ENCODE data around the gene LAMC1.
"Not testable (repeated sequence)": the region's sequence is repeated elsewhere in the genome, so short reads cannot be mapped to it uniquely, and the experiment has no call there.

The LAMC1 gene

DNA sequence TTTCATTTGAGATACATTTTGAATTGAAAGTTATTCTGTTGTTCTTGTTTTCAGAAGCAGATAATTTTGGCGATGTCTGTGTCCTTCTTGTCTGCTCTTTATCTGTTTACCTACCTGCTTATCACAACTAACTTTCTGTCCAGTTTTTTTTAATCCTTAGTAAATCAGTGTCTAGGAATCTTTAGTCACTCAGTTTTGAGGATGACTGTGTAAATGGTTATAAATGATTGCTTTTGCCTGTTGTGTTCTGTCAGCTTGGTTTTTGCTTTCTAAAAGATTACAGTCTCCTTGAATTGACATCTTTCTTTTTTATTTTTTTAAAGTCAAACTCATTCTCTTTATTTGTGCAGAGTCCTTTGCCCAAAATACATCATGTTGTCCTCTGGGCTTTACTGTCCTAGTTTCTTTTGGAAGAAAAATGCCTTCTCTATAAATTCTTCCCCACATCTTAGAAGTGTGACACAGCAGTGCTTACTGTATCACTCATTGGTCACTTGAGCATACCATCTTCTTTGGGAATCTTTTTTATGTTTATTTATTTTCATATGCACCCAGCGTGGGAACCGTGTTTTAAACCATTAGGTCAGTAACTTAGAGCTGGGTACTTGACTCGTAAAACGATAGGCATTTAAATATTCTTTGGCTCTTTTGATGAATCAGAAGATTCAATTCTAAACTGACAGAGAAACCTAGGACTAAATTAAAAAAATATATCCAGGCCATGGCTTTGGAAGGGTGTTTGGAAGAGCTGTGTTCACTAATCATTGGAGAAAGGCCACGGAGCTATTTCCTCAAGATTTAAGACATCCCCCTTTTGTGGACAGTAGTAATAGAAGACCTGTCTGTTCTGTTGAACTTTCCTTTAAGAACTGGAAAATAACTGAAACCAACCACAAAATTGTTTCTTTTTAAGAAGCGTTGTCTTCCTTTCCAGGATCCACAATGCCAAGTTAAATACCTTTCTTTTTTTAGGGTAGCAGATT lies 20.9 kb downstream of the LAMC1 start:
- no peak for DNase-seq

DNA sequence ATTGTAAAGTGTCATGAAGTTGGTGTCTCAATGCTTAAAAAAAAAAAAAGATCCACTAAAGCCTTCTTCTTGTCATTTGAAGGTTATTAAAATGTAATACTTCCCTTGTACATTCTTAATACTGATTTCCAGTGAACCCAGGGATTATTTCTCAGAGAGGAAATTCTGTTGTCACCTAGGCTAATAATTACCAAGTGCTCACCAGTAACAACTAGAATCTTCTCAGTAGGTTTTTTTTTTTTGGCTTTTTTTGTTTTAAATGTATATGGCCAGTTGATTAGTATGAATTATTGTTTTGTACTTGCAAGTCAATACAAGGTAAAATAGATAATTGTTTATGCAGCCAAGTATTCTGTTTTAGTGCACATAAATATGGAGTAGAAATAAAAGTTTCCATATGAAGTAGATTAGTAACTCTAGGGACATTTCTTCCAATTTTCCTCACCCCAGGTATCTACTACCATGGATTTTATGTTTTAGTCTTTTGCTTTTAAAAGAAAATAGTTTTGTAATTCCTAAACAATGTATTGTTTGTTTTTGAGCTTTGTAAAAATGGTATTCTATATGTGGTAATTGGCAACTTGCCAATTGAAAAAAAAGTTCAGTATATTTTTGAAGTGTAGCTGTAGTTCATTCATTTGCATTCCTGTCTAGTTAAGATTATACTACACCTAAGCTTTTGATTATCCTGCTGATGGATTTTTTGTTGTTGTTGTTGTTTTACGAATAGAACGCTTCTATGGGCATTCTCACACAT lies 21.9 kb downstream of the LAMC1 start:
- DNase-seq: no peak

DNA sequence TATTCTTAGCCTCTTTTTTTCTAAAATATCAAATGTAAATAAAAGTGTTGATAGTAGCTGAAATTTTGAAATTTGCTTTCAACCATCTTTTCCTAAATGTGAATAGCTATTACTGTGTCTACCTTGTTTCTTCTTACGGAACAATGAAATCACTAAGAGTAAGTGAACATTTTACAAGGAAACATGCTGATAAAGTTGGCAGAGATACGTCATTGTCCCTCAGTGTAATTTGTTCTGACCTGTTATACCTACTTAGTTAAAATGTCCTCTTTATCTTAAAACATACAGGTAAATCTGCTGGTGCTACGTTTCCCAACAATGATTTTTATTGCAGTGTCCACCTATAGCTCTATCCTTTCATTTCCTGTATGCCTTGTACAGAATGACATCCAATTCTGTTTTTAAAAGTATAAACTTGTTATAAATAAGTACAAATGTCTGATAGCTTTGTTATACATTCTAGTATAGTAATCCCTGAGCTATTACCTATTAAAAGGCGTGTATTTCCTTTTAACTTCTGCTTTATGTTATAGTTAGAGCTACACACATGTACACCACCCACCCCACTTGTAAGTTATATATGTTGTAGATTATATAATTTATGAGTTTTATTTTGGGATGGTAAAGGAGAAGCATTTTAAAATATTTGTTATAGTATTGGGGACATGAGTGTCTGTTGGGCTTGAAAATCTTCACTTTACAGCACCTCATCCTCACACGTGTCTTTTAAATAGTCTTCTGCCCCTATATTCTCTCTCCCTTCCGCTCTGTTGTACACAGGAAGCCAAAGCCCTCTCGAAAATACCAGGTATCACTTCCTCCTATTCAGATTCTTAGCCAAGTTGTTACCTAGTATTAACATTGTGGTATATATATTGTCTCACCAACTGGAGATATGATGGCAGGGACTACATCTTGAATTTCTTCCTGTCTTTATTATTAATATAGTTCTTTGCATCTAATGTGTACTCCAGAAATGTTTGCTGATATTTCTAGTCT lies 25.2 kb downstream of the LAMC1 start:
- DNase-seq: no peak

DNA sequence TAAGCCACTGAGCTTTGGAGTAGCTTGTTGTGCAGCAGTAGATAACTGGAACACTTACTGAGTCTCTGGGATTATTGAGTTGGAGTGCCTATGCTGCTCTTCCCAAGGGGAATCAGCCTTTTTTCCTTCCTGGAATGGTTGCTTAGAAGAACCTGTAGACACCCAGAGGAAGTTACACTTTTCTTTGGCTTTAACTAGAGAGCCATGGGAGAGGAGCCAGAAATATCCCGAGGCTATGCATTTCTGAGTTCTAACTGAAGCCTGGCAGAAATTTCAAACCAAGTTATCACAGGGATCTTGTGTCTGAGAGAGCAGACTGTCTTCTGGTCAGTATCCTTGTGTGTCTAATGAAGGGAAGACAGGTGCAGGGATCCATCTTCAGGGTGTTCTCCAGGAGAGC lies 28.3 kb downstream of the LAMC1 start:
- no peak for DNase-seq

DNA sequence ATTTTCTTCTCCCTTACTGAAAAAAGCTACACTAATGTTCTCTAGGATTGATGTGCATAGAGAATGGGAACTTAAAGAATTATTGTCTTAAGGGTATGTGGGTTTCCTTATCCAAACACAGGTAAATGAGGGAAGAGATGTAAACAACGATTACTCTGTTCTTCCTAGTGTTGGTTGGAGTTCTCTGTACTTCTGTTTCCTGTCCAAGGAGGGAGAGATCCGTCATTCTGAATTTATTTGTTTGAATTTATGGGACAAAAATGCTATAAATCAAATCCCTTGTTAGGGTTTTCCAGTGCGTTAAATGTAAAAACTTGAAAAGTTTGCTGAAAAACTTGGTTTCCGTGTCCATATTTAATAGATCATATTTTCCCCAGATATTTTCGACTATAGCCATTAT lies 29.6 kb downstream of the LAMC1 start:
- no peak for DNase-seq

DNA sequence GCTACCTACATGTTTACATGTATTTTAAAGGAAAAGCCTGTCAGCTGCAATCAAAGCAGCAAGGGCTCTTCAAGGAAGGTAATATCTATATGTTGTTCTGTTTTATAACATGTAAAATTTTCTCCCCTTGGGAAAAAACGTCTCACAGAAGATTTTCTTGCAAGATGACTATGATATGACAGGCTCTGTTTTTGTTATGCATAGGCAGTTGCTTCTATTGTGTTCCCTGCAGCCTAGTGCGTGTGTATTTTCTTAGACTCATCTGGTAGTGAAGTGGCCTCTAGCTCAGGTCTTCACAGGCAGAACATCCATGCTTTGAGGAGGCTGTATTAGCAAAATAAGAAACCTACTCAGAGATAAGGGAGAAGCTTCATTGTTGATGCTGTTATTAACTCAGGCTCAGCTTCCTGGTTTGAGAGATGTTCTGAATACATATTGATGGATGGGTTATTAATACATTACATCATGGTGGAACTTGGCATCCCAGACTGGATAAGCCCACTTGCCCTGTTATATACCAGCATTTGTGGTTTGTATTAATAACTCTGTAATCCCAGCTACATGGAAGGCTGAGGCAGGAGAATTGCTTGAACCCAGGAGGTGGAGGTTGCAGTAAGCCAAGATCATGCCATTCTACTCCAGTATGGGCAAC lies 35.8 kb downstream of the LAMC1 start:
- DNase-seq: no peak

DNA sequence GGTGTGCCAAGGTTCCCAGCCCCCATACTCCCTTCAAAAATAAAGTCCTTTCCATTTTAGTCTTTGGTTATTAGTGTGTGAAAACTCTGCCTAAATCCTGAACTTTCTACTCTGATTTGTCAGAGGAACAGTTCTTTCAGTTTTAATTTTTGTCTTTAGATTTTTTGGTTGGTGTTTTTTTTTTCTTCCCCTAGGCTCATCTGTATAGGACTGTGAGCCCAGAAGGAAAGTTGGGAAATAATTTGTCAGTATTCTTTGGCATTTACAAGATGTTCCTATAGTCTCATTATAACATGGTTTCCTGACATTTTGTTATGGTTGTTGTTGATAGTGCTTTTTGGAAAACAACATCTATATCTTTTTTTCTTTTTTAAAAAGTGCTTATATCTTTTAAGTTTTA lies 38.0 kb downstream of the LAMC1 start:
- DNase-seq: no peak

DNA sequence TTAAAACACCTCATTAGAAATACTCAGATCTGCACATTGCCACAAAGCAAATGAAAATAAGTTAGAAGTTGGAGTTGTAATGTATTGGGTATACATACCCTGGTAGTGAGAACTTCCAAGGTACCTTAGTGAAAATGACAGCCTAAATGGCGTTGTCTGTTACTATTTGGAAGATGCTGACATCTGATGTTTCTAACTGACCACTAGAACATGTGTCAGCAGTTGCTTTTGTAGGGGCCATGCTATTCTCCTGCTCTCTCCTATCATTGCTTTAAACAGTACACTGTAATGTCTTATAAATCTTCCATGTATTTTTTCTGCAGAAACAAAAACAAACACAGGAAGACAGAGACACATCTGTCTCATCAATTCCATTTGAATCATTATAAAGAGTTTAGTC lies 40.1 kb downstream of the LAMC1 start:
- no peak for DNase-seq

DNA sequence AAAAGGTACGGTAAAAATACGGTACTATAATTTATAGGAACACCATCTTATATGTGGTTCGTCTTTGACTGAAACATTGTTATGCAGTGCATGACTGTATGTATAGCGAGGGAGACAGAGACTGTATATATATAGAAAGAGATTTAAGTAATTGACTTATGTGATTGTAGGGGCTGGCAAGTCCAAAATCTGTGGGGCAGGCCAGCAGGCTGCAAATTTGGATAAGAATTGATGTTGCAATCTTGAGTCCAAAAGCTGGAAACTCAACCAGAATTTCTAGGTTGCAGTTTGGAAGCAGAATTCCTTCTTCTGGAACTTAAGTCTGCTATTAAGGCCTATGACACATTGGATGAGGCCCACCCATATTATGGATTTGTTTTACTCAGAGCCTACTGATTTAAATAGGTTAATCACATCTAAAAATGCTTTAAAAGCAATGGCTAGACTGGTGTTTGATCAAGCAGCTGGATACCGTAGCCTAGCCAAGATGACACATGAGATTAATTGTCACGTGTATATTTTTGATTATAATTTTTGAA lies 42.0 kb downstream of the LAMC1 start:
- DNase-seq: no peak

DNA sequence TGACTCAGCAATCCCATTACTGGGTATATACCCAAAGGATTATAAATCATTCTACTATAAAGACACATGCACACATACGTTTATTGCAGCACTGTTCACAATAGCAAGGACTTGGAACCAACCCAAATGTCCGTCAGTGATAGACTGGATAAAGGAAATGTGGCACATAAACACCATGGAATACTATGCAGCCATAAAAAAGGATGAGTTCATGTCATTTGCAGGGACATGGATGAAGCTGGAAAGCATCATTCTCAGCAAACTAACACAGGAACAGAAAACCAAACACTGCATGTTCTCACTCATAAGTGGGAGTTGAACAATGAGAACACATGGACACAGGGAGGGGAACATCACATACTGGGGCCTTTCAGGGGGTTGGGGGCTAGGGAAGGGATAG lies 43.2 kb downstream of the LAMC1 start:
- not testable (repeated sequence) for DNase-seq

DNA sequence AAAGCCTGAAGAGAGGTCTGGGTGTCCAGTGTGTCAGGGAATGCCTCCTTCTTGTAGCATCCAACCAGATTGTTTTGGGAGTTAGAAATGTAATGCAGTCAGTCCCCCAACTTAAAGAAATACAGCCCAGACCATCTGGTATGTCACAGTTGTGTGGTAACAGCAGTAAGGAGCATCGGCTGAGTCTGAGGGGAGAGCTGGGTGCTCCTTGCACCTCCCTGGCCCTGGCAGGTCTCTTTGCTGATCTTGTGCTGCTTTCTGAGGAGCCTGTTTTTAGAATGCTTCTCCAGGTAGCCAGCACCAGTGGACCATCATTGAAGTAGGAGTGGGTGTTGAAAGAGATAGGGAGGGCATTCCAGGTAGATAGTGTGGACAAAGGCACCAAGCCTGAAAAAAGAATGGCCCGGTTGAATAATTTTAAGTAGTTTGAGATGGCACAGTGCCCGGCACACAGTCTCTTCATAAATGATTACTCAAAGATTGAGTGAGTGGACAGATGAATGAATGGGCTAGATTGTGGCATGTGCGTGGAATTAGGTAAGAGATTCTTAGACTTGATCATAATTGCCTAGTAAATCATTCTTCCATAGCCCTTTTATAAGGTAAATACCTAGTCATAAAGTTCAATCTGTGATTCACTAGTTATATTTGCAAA lies 46.5 kb downstream of the LAMC1 start:
- no peak for DNase-seq

DNA sequence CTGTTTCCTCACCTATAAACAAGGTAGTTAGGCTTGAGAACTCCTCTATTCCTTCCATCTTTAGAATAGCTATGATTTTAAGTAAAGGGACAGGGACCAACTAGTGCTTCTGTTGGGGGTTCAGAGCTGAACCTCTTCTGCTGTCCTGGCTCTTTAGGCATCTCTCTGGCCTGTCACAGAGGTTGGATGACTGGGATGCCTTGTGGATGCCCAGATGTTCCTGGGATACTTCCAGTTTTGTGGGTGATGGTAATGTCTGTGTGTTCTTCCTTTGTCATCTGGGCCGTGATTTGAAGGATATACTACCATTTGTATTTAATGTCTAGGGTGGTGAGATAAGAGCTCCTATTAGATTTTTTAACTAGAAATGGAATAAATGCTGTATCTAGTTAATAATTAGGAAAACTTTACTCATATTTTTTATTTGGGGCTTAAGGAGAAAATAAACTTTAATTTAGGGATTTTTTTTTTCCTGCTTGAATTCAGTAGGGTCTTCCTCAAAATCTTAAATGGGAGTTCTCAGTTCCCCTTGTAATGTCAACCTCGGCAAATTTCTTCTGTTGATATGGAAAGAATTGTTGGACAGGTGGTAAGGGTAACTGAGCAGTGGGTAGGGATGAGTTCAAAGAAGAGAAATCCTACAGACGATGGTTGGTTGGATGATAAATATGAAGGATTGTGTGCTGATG lies 47.2 kb downstream of the LAMC1 start:
- no peak for DNase-seq

DNA sequence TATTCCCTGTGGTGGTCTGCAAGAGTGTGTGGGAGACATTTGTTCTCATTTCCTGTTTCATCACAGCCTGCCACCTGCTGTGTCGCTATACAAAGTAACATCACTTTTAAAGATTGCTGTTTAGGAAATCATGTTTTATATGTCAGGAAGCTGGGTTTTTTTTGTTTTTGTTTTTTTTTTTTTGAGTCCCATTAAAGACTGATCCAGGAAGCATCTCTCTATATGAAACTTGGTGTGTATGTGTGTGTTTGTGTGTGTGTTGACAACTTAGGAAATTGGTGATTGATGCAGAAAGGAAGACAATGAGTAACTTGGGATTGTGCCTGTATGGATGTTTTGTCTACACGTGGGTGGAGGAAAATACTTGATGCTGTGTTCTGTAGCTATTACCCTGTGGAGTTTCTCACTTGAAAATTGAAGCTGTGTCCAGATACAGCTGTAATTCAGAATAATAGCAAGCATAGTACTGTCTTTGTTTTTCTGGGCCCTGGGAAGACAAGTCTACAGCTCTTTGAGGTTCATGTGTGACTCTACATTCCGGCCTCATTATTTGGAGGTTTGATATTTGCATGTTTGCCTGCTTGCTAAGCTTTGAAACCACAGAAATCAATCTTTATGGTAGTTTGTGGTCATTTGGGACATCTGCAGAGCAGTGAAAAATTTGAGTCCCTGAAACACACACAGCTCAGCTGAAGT lies 47.9 kb downstream of the LAMC1 start:
- DNase-seq: peak; percentile 38

DNA sequence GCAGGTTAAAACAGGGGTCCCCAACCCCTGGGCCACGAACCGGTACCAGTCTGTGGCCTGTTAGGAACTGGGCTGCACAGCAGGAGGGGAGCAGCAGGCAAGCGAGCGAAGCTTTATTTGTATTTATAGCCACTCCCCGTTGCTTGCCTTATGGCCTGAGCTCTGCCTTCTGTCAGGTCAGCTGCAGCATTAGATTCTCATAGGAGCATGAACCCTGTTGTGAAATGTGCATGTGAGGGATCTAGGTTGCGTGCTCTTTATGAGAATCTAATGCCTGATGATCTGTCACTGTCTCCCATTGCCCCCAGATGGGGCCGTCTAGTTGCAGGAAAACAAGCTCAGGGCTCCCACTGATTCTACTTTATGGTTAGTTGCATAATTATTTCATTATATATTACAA lies 49.4 kb downstream of the LAMC1 start:
- not testable (repeated sequence) for DNase-seq

DNA sequence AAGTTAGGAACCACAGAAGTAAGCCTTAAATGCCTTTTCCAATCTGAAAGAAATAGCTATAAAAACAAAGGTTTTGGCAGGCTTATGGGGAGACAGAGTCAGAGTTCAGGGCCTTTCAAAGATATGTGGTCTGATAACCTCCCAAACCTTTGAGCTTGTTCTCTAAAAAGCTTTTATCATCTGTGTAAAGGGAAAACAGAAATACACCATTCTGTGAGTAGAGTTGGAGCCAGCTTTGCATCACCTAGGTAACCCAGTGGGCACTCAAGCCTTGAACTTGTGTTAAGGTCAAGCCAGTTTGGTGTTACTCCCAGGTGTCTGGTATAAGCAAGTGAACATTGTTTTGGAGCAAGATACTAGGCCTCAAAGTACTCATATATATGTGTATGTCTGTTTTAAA lies 50.1 kb downstream of the LAMC1 start:
- no peak for DNase-seq

DNA sequence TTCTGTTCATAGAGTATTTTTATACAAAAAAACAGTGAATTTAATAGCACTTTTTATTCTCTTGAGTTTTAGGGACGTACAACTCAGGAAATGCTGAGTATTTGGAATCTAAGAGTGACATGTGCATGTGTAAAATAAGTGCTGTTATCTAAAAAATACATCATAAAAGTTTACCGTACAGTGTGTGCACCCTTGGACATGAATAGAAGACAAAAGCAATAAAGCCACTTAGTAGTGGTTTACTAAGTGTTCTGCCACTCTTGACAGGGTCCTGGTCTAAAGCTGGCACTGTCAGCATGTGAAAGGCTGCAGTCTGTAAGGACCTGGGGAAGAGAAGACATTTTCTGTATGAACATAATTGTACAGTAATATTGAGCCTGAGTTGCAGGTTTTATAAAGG lies 51.0 kb downstream of the LAMC1 start:
- no peak for DNase-seq

DNA sequence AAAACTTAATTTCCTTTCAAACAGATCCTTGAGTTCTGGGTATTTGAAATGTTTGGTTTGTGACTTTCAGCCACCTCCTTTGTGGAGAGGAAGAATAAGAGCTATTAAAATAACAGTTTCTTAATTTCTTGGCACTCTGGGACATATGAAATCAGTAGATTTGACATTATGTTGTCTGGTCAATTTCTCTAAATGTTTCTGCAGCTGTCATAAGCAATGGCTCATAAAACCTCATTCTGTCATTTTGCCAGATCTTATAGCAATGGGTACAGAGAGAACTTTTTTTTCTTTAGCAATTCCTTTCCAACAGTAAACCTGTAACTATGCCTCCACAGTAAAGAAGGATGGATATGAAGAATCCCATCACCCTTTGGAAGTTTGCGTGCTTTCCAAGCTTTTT lies 52.6 kb downstream of the LAMC1 start:
- no peak for DNase-seq

DNA sequence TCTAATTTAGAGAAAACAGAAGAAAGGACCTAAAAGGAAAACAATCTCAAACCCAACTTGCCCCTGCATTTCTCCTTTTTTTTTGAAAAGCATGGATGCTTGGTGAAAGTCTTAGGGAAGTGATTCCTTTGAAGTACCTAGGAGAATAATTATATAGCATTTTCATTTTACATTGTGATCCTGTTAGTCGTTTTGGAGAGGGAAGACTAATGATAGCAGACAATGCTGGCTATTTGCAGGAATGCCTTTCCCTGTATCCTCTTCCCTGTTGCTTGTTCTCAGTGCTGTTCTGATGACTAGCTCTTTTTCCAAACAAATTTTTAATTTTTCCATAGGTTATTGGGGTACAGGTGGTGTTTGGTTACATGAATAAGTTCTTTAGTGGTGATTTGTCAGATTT lies 53.9 kb downstream of the LAMC1 start:
- DNase-seq: no peak

DNA sequence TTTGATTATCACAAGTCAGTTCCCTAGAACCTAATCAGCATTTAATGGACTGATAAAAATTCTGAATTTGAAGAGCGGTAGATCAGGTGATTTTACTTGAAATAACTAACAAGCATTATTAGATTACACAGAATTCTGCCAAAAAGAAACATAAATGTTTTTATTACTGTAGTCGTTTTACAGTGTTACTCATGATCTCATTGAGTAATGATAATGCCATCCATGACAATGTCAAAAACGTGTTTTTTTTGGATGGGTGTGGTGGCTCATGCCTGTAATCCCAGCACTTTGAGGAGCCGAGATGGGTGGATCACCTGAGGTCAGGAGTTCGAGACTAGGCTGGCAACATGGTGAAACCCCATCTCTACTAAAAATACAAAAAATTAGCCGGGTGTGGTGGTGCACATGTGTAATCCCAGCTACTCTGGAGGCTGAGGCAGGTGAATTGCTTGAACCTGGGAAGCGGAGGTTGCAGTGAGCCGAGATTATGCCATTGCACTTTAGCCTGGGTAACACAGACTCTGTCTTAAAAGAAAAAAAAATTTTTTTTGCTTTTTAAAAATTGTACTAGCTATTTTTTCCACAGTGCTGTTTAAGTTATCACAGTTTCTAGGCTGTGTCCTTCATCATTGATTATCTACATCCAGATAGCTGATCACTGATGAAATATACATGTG lies 56.6 kb downstream of the LAMC1 start:
- no peak for DNase-seq

DNA sequence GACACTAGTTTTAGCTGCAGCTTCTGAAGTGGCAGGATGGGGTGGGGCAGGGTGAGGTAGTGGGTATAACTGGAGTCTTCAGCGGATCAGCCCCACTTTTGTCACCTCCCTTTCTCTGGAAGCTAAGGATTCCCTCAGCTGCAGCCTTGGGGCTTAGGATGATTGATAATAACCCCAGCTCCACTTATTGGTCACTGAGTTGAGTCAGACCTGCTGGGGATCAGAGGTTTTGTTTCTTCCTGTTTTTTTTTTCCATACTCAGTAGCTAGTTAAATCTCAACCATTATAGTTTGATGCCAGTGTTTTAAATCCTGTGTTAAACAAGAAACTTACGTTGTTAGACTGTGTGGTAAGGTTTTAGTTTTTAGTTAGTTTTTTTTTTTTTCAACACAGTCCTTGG lies 57.2 kb downstream of the LAMC1 start:
- no peak for DNase-seq

Measured in hematopoietic multipotent progenitor cell treated with erythropoietin and hydrocortisone succinate and interleukin-3 and kit ligand, for 4 days (in vitro differentiated cells).